Measurements from ENCODE around the gene SUPT20HL1. TPM values are rescaled to one million over a fixed set of nuclear protein-coding genes. Genes with fewer than 3 reads are reported as not detected.

SUPT20HL1 gene
- total RNA-seq, 2 experiments from 2014 or later, result not detected

DNA sequence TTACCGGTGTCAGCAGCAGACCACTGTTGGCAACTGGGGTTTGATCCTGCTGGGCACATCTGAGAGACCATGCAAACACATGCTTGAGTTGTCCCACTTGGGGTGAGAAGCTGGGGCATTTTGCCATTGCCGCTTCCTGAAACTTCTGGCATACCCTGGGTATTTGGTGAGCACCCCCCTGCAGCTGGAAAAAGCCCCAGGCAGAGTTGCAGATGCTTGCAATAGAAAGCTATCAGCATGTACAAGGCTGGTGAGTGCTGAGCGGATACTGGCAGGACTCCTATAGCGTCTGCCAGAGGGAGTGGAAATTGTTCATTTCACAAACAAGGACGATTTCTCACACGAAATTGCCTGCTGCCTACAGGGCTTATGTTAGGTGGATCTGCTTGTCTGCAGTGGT, 32.3 kb downstream of the SUPT20HL1 start:
- Mint-ChIP-seq H3K4me3 (no peak overlapping the region), H3K9me3 (no peaks in the 10 kb centered on the region), H3K27me3 (peaks cover 13% of the 10 kb centered on the region), H3K4me1 (no peaks in the 10 kb centered on the region), H3K27ac (no peak overlapping the region), H3K36me3 (ENCODE audit: low read depth) (no peaks in the 10 kb centered on the region)
- CTCF ChIA-PET, result interaction anchor here (0.7 to 5.8 kb wide), 3 partner anchors 21 to 113 kb away, joined by 3 to 85 read pairs (median 4); no protein-coding TSS in a partner anchor
- POLR2A ChIA-PET, result no interaction called here
- no peak for DNase-seq

DNA sequence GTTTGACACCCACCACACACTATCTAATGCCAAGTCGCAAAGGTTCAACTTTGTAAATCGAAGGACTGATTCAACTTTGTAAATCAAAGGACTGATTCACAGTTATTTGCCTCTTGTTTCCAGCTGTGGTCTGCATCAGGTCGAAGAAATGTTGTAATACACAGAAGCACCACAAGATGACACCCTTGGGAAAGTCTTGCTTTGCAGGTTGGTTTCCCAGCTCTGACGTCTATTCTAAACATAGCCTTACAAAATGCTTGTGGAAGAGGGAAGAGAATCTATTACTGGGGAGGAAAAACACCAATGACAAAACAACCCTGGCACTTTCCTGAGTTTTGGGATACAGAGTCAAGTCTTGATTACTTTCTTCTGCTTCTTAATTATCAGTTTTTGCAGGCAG, 35.3 kb downstream of the SUPT20HL1 start:
- peaks cover 10% of the 10 kb centered on the region for H3K27me3 Mint-ChIP-seq

DNA sequence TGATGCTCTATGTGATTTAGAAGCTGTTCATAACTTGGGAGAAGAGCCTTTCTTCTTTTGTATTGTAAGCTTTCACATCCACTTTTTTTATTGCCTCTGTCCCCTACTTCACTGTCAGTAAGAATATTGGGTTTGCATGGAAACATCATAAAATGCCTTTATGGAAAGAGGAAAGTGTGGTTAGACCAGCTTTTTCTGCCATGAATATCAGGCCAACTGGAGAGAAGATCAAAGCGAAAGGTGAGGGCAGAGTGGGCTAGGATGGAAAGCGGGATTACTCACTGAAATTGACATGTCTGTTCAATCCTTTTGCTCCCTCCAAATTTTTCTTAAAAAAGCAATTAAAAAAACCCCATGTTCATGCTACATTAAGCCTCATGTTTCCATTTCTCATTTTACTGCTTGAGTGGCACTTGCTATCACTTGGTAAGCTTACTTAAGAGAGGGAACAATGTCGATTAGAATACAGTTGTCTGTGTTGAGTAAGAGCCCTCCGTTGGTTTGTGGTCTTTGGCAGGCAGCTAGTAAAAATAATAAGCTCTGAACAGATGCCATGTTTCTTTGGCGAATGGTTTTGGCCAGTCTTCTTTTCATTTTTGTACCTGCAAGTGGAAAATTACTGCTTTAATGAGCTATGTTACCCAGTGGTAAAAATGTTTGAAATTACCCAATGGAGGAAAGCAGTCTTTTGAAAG, 35.9 kb downstream of the SUPT20HL1 start:
- Mint-ChIP-seq H3K27me3 (peaks cover 10% of the 10 kb centered on the region), H3K27ac (no peak overlapping the region), H3K9me3 (no peaks in the 10 kb centered on the region), H3K4me1 (no peaks in the 10 kb centered on the region), H3K4me3 (no peak overlapping the region), H3K36me3 (ENCODE audit: low read depth) (no peaks in the 10 kb centered on the region)
- ChIA-PET POLR2A (interaction anchor here (1.1 kb wide), 1 partner anchor 103 kb away, joined by 5 read pairs; no protein-coding TSS in a partner anchor), CTCF (interaction anchor here (0.6 to 5.8 kb wide), 10 partner anchors 11 to 553 kb away, joined by 3 to 85 read pairs (median 4); no protein-coding TSS in a partner anchor)
- no peak for DNase-seq

More for the DNA sequence above, 35.3 kb downstream of the SUPT20HL1 start:
- CTCF ChIA-PET, result interaction anchor here (0.7 to 5.8 kb wide), 9 partner anchors 25 to 281 kb away, joined by 3 to 85 read pairs (median 4); no protein-coding TSS in a partner anchor
- peak; percentile 26 for DNase-seq
- H3K4me1 Mint-ChIP-seq, result no peaks in the 10 kb centered on the region
- H3K27ac Mint-ChIP-seq, result no peak overlapping the region
- H3K9me3 Mint-ChIP-seq, result no peaks in the 10 kb centered on the region
- POLR2A ChIA-PET, result interaction anchor here (0.8 to 1.1 kb wide), 2 partner anchors 69 to 103 kb away, joined by 4 to 5 read pairs; partner anchors contain the start of gene PDK3
- no peaks in the 10 kb centered on the region for H3K36me3 Mint-ChIP-seq (ENCODE audit: low read depth)
- no peak overlapping the region for H3K4me3 Mint-ChIP-seq

DNA sequence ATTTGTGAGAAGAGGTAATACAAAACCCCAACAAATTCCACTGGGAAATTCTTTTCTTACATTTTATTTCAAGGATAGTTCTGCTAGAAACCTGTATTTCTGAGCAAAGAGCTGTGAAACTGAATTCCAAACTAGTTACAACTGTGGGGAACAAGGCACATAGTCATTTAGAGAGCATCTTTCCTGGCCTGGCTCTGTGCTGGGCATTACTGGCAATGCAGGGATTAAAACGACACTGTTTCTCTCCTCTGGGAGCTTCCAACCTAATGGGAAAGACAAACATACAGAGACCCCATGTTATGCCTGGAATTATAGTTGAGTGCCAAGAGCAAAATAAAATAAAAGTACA, 36.5 kb downstream of the SUPT20HL1 start:
- no peak overlapping the region for H3K27ac Mint-ChIP-seq

DNA sequence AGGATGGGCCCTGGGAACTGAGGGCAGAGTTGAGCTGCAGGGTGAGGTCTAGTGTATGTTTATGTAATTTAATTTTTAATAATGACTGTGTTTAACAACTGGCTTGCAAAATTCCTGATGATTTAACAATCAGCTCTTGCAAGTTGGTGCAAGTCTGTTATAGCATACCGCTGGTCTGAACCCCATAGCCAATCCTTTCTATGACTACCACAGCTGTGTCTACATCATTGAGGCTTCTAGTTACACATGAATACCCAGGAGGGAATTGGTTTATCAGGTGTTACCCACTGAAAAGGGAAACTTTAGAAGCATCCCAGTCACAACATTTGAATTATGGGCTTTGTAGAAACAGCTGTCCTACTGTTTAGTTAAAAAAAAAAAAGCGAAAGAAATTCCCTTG, 38.3 kb downstream of the SUPT20HL1 start:
- POLR2A ChIA-PET, result interaction anchor here (0.6 kb wide), 1 partner anchor 208 kb away, joined by 3 read pairs; no protein-coding TSS in a partner anchor
- H3K4me3 Mint-ChIP-seq, result no peak overlapping the region
- H3K9me3 Mint-ChIP-seq, result no peaks in the 10 kb centered on the region
- peaks cover 3% of the 10 kb centered on the region for H3K27me3 Mint-ChIP-seq
- H3K4me1 Mint-ChIP-seq, result no peaks in the 10 kb centered on the region
- CTCF ChIA-PET, result interaction anchor here (2.0 kb wide), 1 partner anchor 101 kb away, joined by 12 read pairs; no protein-coding TSS in a partner anchor
- H3K36me3 Mint-ChIP-seq (ENCODE audit: low read depth), result no peaks in the 10 kb centered on the region
- DNase-seq, result no peak
- H3K27ac Mint-ChIP-seq, result no peak overlapping the region

More for the DNA sequence above, 36.5 kb downstream of the SUPT20HL1 start:
- DNase-seq, result no peak
- H3K36me3 Mint-ChIP-seq (ENCODE audit: low read depth), result no peaks in the 10 kb centered on the region
- ChIA-PET CTCF (interaction anchor here (0.6 to 5.8 kb wide), 9 partner anchors 10 to 553 kb away, joined by 3 to 85 read pairs (median 4); no protein-coding TSS in a partner anchor), POLR2A (no interaction called here)
- no peaks in the 10 kb centered on the region for H3K9me3 Mint-ChIP-seq
- H3K4me3 Mint-ChIP-seq, result no peak overlapping the region
- H3K27me3 Mint-ChIP-seq, result peaks cover 8% of the 10 kb centered on the region
- H3K4me1 Mint-ChIP-seq, result no peaks in the 10 kb centered on the region

DNA sequence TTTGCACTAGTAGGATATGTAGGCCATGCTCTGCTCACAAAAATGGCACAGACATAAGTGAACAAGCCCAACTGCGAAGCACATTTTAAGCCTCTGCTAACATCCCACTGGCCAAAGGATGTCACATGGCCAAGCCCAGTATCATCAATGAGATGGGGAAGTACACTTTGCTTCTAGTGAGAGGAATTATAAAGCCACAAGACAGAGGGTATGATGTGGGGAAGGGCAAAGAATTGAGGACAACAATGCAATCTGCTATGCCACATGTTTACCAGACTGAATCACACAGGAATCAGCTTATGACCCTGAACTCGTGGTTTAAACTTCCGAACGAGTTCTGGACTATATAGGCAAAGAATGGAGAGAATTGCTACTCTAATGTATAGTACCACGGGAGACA, 39.1 kb downstream of the SUPT20HL1 start:
- no peak overlapping the region for H3K27ac Mint-ChIP-seq
- ChIA-PET CTCF (interaction anchor here (0.6 to 2.0 kb wide), 2 partner anchors 100 to 742 kb away, joined by 3 to 12 read pairs; no protein-coding TSS in a partner anchor), POLR2A (no interaction called here)
- H3K27me3 Mint-ChIP-seq, result peaks cover 1% of the 10 kb centered on the region
- H3K9me3 Mint-ChIP-seq, result no peaks in the 10 kb centered on the region
- H3K4me3 Mint-ChIP-seq, result no peak overlapping the region
- no peaks in the 10 kb centered on the region for H3K36me3 Mint-ChIP-seq (ENCODE audit: low read depth)
- H3K4me1 Mint-ChIP-seq, result no peaks in the 10 kb centered on the region
- no peak for DNase-seq

DNA sequence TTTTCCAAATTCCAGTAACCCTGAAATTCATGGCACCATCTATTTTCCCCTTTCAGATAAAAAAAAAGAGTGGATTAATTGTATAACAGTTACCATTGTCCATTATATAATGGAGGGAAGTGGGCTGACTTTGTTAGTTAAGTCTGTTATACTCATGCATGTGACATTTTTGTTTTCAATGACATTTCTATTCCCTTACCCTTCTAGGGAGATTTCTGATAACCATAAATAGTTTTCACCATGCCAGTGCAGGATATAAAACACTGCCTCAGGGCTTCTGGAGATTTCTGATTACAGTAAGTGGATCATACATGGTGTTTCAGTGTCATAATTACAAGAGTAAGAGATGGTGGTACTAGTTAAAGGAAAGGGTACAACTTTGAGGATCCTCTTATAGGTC, 45.5 kb downstream of the SUPT20HL1 start:
- no peak for DNase-seq
- peaks cover 4% of the 10 kb centered on the region for H3K27me3 Mint-ChIP-seq
- no peaks in the 10 kb centered on the region for H3K4me1 Mint-ChIP-seq
- no peaks in the 10 kb centered on the region for H3K36me3 Mint-ChIP-seq (ENCODE audit: low read depth)
- H3K4me3 Mint-ChIP-seq, result no peak overlapping the region
- no peaks in the 10 kb centered on the region for H3K9me3 Mint-ChIP-seq
- ChIA-PET POLR2A (no interaction called here), CTCF (no interaction called here)
- H3K27ac Mint-ChIP-seq, result no peak overlapping the region

Other genes starting within 250 kb of the SUPT20HL1 start
- 10 to 100 TPM; 40.8 to 43.3 TPM for gene ZFX, start 210.9 kb upstream of the SUPT20HL1 start, total RNA-seq
- gene SUPT20HL2, start 46.6 kb upstream of the SUPT20HL1 start, total RNA-seq, result not detected
- gene PDK3, start 104.6 kb downstream of the SUPT20HL1 start, total RNA-seq, result 10 to 100 TPM; 28.0 to 29.0 TPM